Activated B cell treated with CpG ODN at 0.5 μM for 24 hours (primary cell): ENCODE measurements around the gene FGG. TPM values are rescaled to one million over a fixed set of nuclear protein-coding genes. Genes with fewer than 3 reads are reported as not detected.

ENCODE experiments used
- ATAC-seq: fragments of 200-7000 bp; cut with Tn5 transposase; one replicate; pipeline ENCODE4 v1.10.0; 2021; ENCODE audit warnings: low read depth, mild to moderate bottlenecking, moderate library complexity
- CTCF ChIA-PET: fragments of 350-600 bp; sonication (Branson Sonifier 250); formaldehyde crosslinking; loops from one replicate; lab custom pipeline; 2021; ENCODE audit warnings: antibody characterized with exemption; lab: Charles Lee
- POLR2A ChIA-PET: fragments of 350-600 bp; sonication (Branson Sonifier 250); formaldehyde crosslinking; loops from one replicate; lab custom pipeline; 2021; ENCODE audit warnings: antibody characterized with exemption; lab: Charles Lee
- DNase-seq: peaks from one replicate; pipeline ENCODE4 v3.0.0; 2022
- H3K27ac Mint-ChIP-seq: one replicate; pipeline ENCODE4 v1.8.0; 2020; ENCODE audit warnings: mixed read lengths
- H3K27me3 Mint-ChIP-seq: one replicate; pipeline ENCODE4 v1.8.0; 2021; ENCODE audit warnings: mixed read lengths
- H3K36me3 Mint-ChIP-seq: one replicate; pipeline ENCODE4 v1.8.0; 2021; ENCODE audit warnings: low read depth, mixed read lengths
- H3K4me1 Mint-ChIP-seq: one replicate; pipeline ENCODE4 v1.8.0; 2021; ENCODE audit warnings: mixed read lengths
- H3K4me3 Mint-ChIP-seq: one replicate; pipeline ENCODE4 v1.8.0; 2020; ENCODE audit warnings: mild to moderate bottlenecking, mixed read lengths
- H3K9me3 Mint-ChIP-seq: one replicate; pipeline ENCODE4 v1.8.0; 2020; ENCODE audit warnings: mixed read lengths
- CTCF ChIP-seq: fragments of 200-600 bp; IDR thresholded peaks from one replicate; pipeline ENCODE4 v1.8.0; 2022; ENCODE audit warnings: antibody characterized with exemption, mild to moderate bottlenecking
- intact Hi-C: fragments of 100-400 bp; cut with micrococcal nuclease; formaldehyde crosslinking; loops from one replicate; pipeline ENCODE4 v1.15.1; 2024
- total RNA-seq: library from RNA; stranded (reverse); gene quantifications from 2 replicates; pipeline ENCODE4 v1.2.3, GENCODE V29; 2022

Gene FGG
- total RNA-seq, 1 donor from 2014 or later = not detected

DNA sequence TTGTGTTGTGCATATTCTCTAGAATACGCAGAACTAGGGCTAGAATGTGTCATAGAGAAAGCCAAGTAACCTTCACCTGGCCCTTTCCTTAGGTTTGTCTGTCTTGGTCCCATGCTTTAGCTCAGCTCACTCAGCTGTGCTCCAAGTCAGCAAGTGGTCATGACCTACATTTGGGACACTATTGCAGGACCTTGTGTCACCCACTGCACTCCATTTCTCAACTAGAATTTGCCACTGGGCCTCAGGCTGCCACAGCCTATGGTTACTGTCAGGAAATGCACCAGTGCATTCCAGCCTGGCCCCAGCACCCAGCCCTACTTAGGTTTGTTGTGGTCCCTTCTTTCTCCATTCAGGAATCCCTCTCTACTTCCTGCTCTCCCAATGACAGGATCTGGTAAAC is 7.7 kb upstream of the FGG start:
- Mint-ChIP-seq H3K27ac (no peak overlapping the region), H3K9me3 (no peaks in the 10 kb centered on the region), H3K27me3 (peaks cover 2% of the 10 kb centered on the region), H3K4me1 (peaks cover 15% of the 10 kb centered on the region), H3K36me3 (no peaks in the 10 kb centered on the region), H3K4me3 (no peak overlapping the region)
- ChIA-PET POLR2A (interaction anchor here (2.3 kb wide), 1 partner anchor 70 kb away, joined by 10 read pairs; the partner anchor contains the start of gene PLRG1), CTCF (interaction anchor here (1.5 to 9.6 kb wide), 3 partner anchors 14 to 69 kb away, joined by 5 to 124 read pairs (median 8); partner anchors contain the start of gene PLRG1)
- intact Hi-C loops = no loop called here
- ATAC-seq (no peak), DNase-seq (no peak)
- TF ChIP-seq CTCF = no peak

DNA sequence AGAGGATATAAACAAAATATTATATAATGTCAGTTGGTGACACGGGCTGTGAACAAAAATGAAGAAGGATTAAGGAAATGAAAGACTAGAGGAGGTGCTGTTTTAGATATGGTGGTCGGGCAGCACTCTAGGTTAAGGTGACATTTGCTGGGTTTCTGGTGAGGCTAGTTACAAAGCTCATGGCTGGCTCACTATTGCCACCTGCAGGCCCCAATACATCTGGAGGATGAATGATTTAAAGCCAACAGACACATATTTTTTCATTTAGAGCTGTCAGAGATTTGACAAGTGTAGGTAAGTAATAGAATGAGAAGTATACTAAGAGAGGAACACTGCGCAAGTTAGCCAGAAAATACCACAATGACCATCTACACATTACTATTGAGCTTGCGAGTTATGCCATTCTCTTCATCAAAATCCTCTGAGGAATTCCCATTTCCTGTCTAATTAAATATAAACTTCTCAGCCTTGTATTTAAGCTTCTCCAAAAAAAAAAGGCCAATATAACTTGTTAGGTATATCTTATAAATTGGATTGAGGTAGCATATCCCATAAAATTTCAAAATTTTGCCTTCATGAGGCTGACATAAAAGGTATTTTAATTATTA is 6.4 kb upstream of the FGG start:
- ATAC-seq (peak; percentile 80), DNase-seq (peak; percentile 19)
- ChIA-PET POLR2A (interaction anchor here (2.3 kb wide), 1 partner anchor 69 kb away, joined by 10 read pairs; the partner anchor contains the start of gene PLRG1), CTCF (interaction anchor here (0.6 to 9.6 kb wide), 12 partner anchors 8 to 288 kb away, joined by 3 to 124 read pairs (median 5); partner anchors contain the start of gene PLRG1)
- H3K9me3 Mint-ChIP-seq = no peaks in the 10 kb centered on the region
- no peaks in the 10 kb centered on the region for H3K36me3 Mint-ChIP-seq
- intact Hi-C loops = loop anchor here (1.0 to 10.0 kb wide), 3 partner anchors 67 to 1274 kb away; partner anchors contain the start of gene MND1
- peaks cover 15% of the 10 kb centered on the region for H3K4me1 Mint-ChIP-seq
- peaks cover 2% of the 10 kb centered on the region for H3K27me3 Mint-ChIP-seq
- no peak for TF ChIP-seq CTCF
- no peak overlapping the region for H3K4me3 Mint-ChIP-seq
- no peak overlapping the region for H3K27ac Mint-ChIP-seq

DNA sequence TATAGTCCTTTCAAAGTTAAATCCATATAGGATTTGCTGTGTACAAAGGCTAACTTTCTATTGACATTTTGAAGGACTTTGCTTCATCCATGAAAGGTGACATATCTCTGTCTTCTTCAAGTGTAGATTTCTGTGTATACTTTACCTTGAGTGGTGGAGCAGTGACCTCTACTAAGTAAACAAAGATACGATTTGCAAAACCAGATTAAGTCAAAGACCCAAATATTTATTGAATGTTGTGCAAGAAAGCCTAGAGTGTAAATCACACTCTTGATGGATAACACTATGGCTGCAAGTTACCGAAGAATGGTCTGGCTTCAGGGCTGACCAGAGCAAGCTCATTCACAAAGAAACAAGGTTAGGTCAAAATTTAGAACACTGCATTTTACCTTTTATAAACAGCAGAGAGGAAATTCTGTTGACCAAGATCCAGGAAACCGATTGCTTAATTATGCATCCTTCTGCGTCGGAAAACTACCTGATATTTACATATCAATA is 5.4 kb upstream of the FGG start:
- ChIA-PET POLR2A (no interaction called here), CTCF (interaction anchor here (1.1 to 9.6 kb wide), 6 partner anchors 9 to 67 kb away, joined by 3 to 124 read pairs (median 8); partner anchors contain the start of gene PLRG1)
- ATAC-seq (no peak), DNase-seq (no peak)
- Mint-ChIP-seq H3K9me3 (no peaks in the 10 kb centered on the region), H3K4me1 (peaks cover 15% of the 10 kb centered on the region), H3K27me3 (peaks cover 4% of the 10 kb centered on the region), H3K27ac (no peak overlapping the region), H3K4me3 (no peak overlapping the region), H3K36me3 (no peaks in the 10 kb centered on the region)
- TF ChIP-seq CTCF = no peak
- intact Hi-C loops = loop anchor here (1.0 to 10.0 kb wide), 3 partner anchors 66 to 1273 kb away; partner anchors contain the start of gene MND1

- Mint-ChIP-seq H3K27ac (no peak overlapping the region), H3K4me1 (peaks cover 15% of the 10 kb centered on the region), H3K27me3 (peaks cover 9% of the 10 kb centered on the region), H3K9me3 (no peaks in the 10 kb centered on the region), H3K4me3 (no peak overlapping the region), H3K36me3 (no peaks in the 10 kb centered on the region)
- DNase-seq = no peak
- ATAC-seq = no peak
- intact Hi-C loops = loop anchor here (10.0 kb wide), 1 partner anchor 1272 kb away; the partner anchor contains the start of gene MND1
- TF ChIP-seq CTCF = no peak
- ChIA-PET CTCF (interaction anchor here (1.5 kb wide), 1 partner anchor 57 kb away, joined by 6 read pairs; no protein-coding TSS in a partner anchor), POLR2A (no interaction called here)
These were observed 4.3 kb upstream of the FGG start for GRCh38 chr4:154616731-154617130.

DNA sequence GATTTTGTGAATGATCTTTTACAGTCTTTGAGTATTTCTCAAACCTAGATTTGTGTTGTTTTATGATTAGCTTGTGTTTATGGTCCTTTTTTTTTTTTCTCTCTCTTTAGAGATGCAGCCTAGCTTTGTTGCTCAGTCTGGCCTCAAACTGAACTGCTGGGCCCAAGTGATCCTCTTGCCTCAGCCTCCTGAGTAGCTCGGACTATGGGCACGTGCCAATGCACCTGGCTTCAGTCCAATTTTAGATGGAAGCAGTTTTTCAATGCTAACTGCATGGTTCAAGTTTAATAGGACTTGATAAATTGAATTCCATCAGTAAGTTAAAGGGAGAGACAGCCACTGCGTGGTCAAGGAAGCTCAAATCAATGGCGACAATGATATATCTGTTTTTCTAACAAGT is 3.8 kb upstream of the FGG start:
- Mint-ChIP-seq H3K27me3 (peaks cover 9% of the 10 kb centered on the region), H3K9me3 (no peaks in the 10 kb centered on the region), H3K4me1 (peaks cover 15% of the 10 kb centered on the region), H3K4me3 (no peak overlapping the region), H3K27ac (no peak overlapping the region), H3K36me3 (no peaks in the 10 kb centered on the region)
- no peak for ATAC-seq
- intact Hi-C loops = loop anchor here (10.0 kb wide), 1 partner anchor 1271 kb away; the partner anchor contains the start of gene MND1
- DNase-seq = no peak
- ChIA-PET CTCF (interaction anchor here (1.5 kb wide), 1 partner anchor 57 kb away, joined by 6 read pairs; no protein-coding TSS in a partner anchor), POLR2A (no interaction called here)
- TF ChIP-seq CTCF = no peak
